ENCODE data around the gene SKI.

Gene SKI

DNA sequence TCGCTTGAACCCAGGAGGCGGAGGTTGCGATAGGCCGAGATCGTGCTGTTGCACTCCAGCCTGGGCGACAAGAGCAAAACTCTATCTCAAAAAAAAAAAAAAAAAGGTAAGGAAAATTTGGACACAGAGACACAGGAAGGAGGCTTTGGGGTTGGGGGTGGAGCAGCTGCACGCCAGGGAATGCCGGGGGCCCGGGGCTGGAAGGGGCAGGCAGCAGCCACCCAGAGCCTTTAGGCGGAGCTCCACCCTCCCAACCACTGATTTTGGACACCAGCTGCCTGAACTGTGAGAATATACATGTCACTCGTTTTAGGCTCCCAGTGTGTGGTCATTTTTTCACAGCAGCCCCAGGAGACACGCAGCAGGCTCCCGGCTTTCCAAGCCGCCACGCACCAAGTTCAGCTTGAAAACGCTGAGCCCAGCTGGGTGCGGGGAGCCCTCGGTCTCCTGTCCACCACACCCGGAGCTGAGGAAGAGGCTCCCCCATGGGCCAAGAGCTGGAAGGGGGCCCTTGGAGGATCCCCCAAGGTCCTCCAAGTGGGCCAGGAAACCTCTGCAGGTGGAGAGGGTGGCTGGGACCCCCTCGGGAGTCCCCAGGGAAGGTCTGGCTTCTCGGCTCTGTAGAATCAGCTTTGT is 27.7 kb upstream of the SKI start:
- no peaks in the 10 kb centered on the region for H3K9me3 Mint-ChIP-seq
- no peak overlapping the region for H3K27ac Mint-ChIP-seq
- peak overlapping the region; percentile 89 for H3K4me3 Mint-ChIP-seq
- H3K27me3 Mint-ChIP-seq (ENCODE audit: low read depth): no peaks in the 10 kb centered on the region
- peaks cover 3% of the 10 kb centered on the region for H3K36me3 Mint-ChIP-seq (ENCODE audit: low read depth)
- H3K4me1 Mint-ChIP-seq (ENCODE audit: low read depth): peaks cover 13% of the 10 kb centered on the region

- Mint-ChIP-seq H3K27me3 (ENCODE audit: low read depth) (no peaks in the 10 kb centered on the region), H3K4me3 (no peak overlapping the region), H3K36me3 (ENCODE audit: low read depth) (peaks cover 3% of the 10 kb centered on the region), H3K9me3 (no peaks in the 10 kb centered on the region), H3K27ac (no peak overlapping the region), H3K4me1 (ENCODE audit: low read depth) (peaks cover 13% of the 10 kb centered on the region)
Measured at GRCh38 chr1:2201062-2201461, 27.1 kb upstream of the SKI start.

- no peak overlapping the region for H3K27ac Mint-ChIP-seq
- no peak overlapping the region for H3K4me3 Mint-ChIP-seq
- H3K4me1 Mint-ChIP-seq (ENCODE audit: low read depth): peaks cover 13% of the 10 kb centered on the region
- no peaks in the 10 kb centered on the region for H3K9me3 Mint-ChIP-seq
- peaks cover 3% of the 10 kb centered on the region for H3K36me3 Mint-ChIP-seq (ENCODE audit: low read depth)
- H3K27me3 Mint-ChIP-seq (ENCODE audit: low read depth): peaks cover 4% of the 10 kb centered on the region
Measured at GRCh38 chr1:2202008-2202575, 26.0 kb upstream of the SKI start.

GRCh38 chr1:2202843-2203601 is 25.1 kb upstream of the SKI start:
- no peaks in the 10 kb centered on the region for H3K9me3 Mint-ChIP-seq
- H3K36me3 Mint-ChIP-seq (ENCODE audit: low read depth): peaks cover 3% of the 10 kb centered on the region
- H3K27ac Mint-ChIP-seq: no peak overlapping the region
- H3K27me3 Mint-ChIP-seq (ENCODE audit: low read depth): peaks cover 4% of the 10 kb centered on the region
- no peak overlapping the region for H3K4me3 Mint-ChIP-seq
- peaks cover 13% of the 10 kb centered on the region for H3K4me1 Mint-ChIP-seq (ENCODE audit: low read depth)

GRCh38 chr1:2203671-2204414 is 24.3 kb upstream of the SKI start:
- Mint-ChIP-seq H3K27me3 (ENCODE audit: low read depth) (peaks cover 4% of the 10 kb centered on the region), H3K27ac (no peak overlapping the region), H3K9me3 (no peaks in the 10 kb centered on the region), H3K4me1 (ENCODE audit: low read depth) (peaks cover 12% of the 10 kb centered on the region), H3K4me3 (no peak overlapping the region), H3K36me3 (ENCODE audit: low read depth) (peaks cover 3% of the 10 kb centered on the region)

GRCh38 chr1:2204415-2205190 is 23.5 kb upstream of the SKI start:
- Mint-ChIP-seq H3K27ac (no peak overlapping the region), H3K4me3 (no peak overlapping the region), H3K4me1 (ENCODE audit: low read depth) (peaks cover 4% of the 10 kb centered on the region), H3K36me3 (ENCODE audit: low read depth) (no peaks in the 10 kb centered on the region), H3K9me3 (no peaks in the 10 kb centered on the region), H3K27me3 (ENCODE audit: low read depth) (peaks cover 4% of the 10 kb centered on the region)

- Mint-ChIP-seq H3K27ac (no peak overlapping the region), H3K36me3 (ENCODE audit: low read depth) (no peaks in the 10 kb centered on the region)
Measured at GRCh38 chr1:2205191-2205952, 22.7 kb upstream of the SKI start.

DNA sequence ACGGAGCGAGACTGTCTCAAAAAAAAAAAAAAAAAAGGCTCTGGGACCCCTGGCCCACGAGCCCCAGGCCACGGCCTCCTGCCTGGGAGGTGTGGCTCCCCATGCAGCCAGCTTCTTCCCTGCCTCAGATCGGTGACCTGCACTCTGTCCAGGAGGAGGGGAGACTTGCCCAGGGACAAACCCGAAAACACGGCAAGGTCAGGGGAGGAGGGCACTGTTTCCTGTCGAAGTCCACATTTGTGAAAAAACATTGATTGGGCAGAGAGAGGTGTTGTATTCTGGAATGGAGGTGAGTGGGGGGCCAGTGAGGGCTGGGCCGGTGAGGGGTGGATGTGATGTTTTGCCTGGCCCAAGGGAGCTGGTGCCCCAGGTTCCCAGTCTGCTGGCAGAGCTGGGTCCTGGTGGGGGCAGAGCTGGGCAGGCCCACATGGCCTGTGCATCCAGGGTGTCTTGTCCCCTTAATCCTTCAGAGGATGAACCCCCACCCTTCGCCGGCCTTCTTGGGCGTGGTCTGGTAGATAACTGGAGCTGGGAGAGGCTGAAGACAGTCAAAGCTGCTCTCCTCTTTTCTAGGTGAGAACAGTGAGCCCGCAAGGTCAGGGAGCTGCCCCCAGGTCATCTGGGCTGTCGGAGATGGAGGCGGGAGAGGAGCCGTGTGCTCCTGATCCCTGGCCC is 21.2 kb upstream of the SKI start:
- Mint-ChIP-seq H3K4me1 (ENCODE audit: low read depth) (peaks cover 1% of the 10 kb centered on the region), H3K4me3 (peak overlapping the region; percentile 1), H3K27ac (peak overlapping the region; percentile 43), H3K36me3 (ENCODE audit: low read depth) (no peaks in the 10 kb centered on the region), H3K27me3 (ENCODE audit: low read depth) (peaks cover 4% of the 10 kb centered on the region), H3K9me3 (no peaks in the 10 kb centered on the region)

More at GRCh38 chr1:2205191-2205952, 22.7 kb upstream of the SKI start:
- Mint-ChIP-seq H3K27me3 (ENCODE audit: low read depth) (peaks cover 4% of the 10 kb centered on the region), H3K4me3 (peak overlapping the region; percentile 42), H3K9me3 (no peaks in the 10 kb centered on the region), H3K4me1 (ENCODE audit: low read depth) (peaks cover 1% of the 10 kb centered on the region)

DNA sequence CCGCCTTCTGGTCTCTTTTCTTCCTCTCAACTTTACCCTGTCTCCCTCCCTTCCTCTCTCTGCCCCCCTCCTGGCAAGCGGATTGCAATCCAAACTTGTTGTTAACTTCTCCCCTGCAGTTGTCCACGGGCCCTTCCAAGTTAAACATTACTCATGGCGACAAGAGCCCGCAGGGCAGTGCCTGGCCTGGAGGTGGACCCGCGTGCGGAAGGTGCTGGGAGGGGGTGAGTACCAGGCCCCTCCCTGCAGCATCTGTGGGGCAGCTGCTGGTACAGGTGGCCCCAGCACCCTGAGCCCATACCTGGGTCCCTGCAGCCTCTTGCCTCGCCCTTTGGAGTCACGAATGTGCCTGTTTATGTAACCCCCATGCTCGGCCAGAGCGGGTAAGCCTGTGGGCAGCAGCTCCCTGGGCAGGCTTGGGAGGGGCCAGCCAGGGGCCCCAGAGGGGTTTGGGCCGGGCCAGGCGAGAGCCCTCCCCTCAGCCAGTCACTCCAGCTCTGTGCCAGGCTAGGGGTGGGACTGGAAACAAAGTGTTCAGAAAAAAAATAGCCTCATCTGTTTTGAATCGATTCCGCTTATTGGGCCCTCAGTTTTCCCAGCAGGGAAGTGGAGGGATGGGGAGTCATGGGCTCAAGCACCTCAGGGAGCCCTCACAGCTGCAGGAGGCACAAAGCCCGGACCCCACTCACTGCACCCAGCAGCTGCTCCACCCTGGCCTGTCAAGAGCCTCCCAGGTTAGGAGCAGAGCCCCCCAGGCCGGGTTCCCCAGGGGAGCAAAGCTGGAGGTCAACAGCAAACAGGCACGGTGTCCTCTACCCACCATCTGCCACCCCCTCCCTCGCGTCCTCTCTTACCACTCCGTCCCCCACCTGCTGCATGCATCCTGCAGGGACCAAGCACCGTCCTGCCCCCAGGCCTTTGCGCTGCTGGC is 19.5 kb upstream of the SKI start:
- Mint-ChIP-seq H3K27ac (no peak overlapping the region), H3K9me3 (no peaks in the 10 kb centered on the region), H3K4me3 (no peak overlapping the region), H3K36me3 (ENCODE audit: low read depth) (no peaks in the 10 kb centered on the region), H3K27me3 (ENCODE audit: low read depth) (peaks cover 4% of the 10 kb centered on the region), H3K4me1 (ENCODE audit: low read depth) (peaks cover 1% of the 10 kb centered on the region)

DNA sequence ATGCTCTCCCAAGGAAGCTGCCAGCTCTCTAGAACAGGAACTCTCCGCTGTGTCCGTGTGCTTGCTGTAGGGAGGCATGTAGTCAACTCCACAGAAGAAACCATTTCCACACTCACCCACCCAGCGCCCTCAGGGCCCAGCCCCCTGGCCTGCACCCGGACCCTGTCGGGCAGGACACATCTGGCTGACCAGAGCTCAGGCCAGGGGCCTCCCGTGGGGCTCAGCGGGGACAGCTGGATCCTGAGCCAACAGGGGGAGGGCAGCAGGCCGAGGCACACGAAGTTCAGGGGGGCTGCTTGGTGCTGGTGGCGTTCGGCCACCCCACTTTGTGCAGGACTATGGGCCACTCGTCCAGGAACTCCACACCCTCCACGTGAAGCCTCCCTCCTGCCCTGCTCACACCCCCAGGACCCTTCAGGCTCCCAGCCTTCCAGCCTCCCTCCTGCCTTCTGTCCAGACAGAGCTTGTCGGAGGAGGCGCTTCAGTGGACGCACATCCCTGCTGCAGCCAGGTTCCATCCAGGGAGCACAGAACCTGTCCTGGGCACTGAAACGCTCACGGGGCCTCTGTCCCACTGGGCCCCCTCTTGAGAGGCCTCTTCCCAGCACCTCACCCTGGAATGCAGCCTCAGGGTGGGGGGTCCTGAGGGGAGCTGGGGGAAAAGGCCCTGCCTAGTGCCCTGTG is 18.6 kb upstream of the SKI start:
- Mint-ChIP-seq H3K4me3 (no peak overlapping the region), H3K27me3 (ENCODE audit: low read depth) (peaks cover 4% of the 10 kb centered on the region), H3K27ac (no peak overlapping the region), H3K9me3 (no peaks in the 10 kb centered on the region), H3K4me1 (ENCODE audit: low read depth) (peaks cover 1% of the 10 kb centered on the region), H3K36me3 (ENCODE audit: low read depth) (no peaks in the 10 kb centered on the region)

- Mint-ChIP-seq H3K4me3 (no peak overlapping the region), H3K27ac (no peak overlapping the region), H3K4me1 (ENCODE audit: low read depth) (peaks cover 1% of the 10 kb centered on the region), H3K36me3 (ENCODE audit: low read depth) (no peaks in the 10 kb centered on the region), H3K27me3 (ENCODE audit: low read depth) (peaks cover 4% of the 10 kb centered on the region), H3K9me3 (no peaks in the 10 kb centered on the region)
Measured at GRCh38 chr1:2210084-2210653, 17.9 kb upstream of the SKI start.

DNA sequence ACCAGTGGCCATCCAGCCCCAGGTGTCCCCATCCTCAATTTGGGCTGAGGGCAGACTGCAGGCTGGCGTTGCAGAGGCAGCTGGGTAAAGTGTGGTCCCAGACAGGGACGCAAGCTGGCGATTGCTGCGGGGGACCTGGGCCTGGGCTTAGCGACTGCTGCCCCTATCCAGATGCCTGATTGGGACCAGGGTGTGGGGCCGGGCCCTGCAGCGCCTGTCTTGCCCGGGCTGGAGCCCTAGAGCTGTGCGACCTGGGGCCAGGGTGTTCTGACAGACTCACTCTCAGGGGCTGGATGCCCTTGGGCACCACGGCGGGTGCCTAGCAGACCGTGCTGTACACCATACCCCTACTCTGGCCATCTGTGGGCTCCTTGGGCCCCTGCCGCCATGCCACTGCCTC is 17.3 kb upstream of the SKI start:
- no peaks in the 10 kb centered on the region for H3K9me3 Mint-ChIP-seq
- no peak overlapping the region for H3K27ac Mint-ChIP-seq
- no peak overlapping the region for H3K4me3 Mint-ChIP-seq
- H3K36me3 Mint-ChIP-seq (ENCODE audit: low read depth): no peaks in the 10 kb centered on the region
- H3K27me3 Mint-ChIP-seq (ENCODE audit: low read depth): peaks cover 4% of the 10 kb centered on the region
- peaks cover 1% of the 10 kb centered on the region for H3K4me1 Mint-ChIP-seq (ENCODE audit: low read depth)

All from T-helper 1 cell treated with Interleukin-12 subunit alpha and Interleukin-12 subunit beta and Interleukin-4 antibody, amounts not matched to agents 30 μg/mL and 1 μg/mL, for 36 hours (primary cell).